HCT116 (cell line): ENCODE measurements around the gene ZNF384. TPM values are rescaled to one million over a fixed set of nuclear protein-coding genes. Genes with fewer than 3 reads are reported as not detected.
A peak's percentile ranks its signal among the peaks of the same experiment; 100 is the strongest.

ENCODE experiments used
- ATAC-seq: fragments of 200-7000 bp; cut with Tn5 transposase; 2 replicates; pipeline ENCODE4 v1.9.1; 2020; ENCODE audit warnings: mild to moderate bottlenecking, moderate library complexity
- BruUV-seq: library from RNA; stranded (reverse); fragments of 400-500 nt; replicated peaks from 2 replicates; lab custom pipeline; 2021; lab: Mats Ljungman, UMichigan
- CTCF ChIA-PET: fragments of 300-600 bp; sonication (Branson Sonifier 250); formaldehyde crosslinking; loops from one replicate; lab custom pipeline; 2021; ENCODE audit warnings: antibody characterized with exemption; lab: Charles Lee
- POLR2A ChIA-PET: fragments of 300-600, 350-600 bp; sonication (Branson Sonifier 250); formaldehyde crosslinking; loops from one replicate; lab custom pipeline; 2021; ENCODE audit warnings: antibody characterized with exemption; lab: Charles Lee
- RAD21 ChIA-PET, 2 experiments: fragments of 300-600 bp; sonication (Branson Sonifier 250); formaldehyde crosslinking; loops; one replicate each; lab custom pipeline; 2023; ENCODE audit warnings: low total read pairs in 2 of 2; ENCODE audit not compliant: uncharacterized antibody in 2 of 2, unreplicated experiment in 2 of 2, low non-redundant PET in 1 of 2; lab: Charles Lee
- DNase-seq: peaks from one replicate; pipeline ENCODE4 v3.0.0-alpha.2; 2010; ENCODE audit warnings: low read depth, low spot score
- H2AFZ ChIP-seq: fragments of 200-600 bp; shearing (Covaris generic), sonication (generic); 2 replicates; pipeline ENCODE4 v1.6.1; 2017; ENCODE audit warnings: low read depth, mixed run types, mixed read lengths, antibody characterized with exemption, low read length; ENCODE audit not compliant: poor library complexity, severe bottlenecking
- H3K27ac ChIP-seq: 2 replicates; pipeline ENCODE4 v1.5.1; 2012; ENCODE audit warnings: low read depth, low read length
- H3K27me3 ChIP-seq: fragments of 200-600 bp; sonication (generic); 2 replicates; pipeline ENCODE4 v1.6.1; 2016; ENCODE audit warnings: mixed run types, low read length, mixed read lengths; ENCODE audit not compliant: insufficient read depth
- H3K36me3 ChIP-seq, 2 experiments: fragments of 200-500 bp in 1 of 2; fragments of 200-600 bp in 1 of 2; sonication (Bioruptor generic) in 1 of 2; sonication (generic) in 1 of 2; 2 replicates each; pipeline versions ENCODE4 v1.5.1 to v1.6.1; 2014 to 2016; ENCODE audit warnings: low read length in 2 of 2, inconsistent platforms in 1 of 2, mixed read lengths in 1 of 2, mixed run types in 1 of 2; ENCODE audit not compliant: insufficient read depth in 2 of 2, control insufficient read depth in 1 of 2
- H3K4me1 ChIP-seq, 2 experiments: fragments of 200-600 bp in 1 of 2; sonication (generic) in 1 of 2; 2 replicates each; pipeline versions ENCODE4 v1.5.1 to v1.6.1; 2012 to 2017; ENCODE audit warnings: low read length in 2 of 2, inconsistent platforms in 1 of 2, mild to moderate bottlenecking in 1 of 2, mixed read lengths in 1 of 2, mixed run types in 1 of 2, moderate library complexity in 1 of 2; ENCODE audit not compliant: insufficient read depth in 2 of 2, control insufficient read depth in 1 of 2
- H3K4me2 ChIP-seq: fragments of 200-600 bp; sonication (generic); 2 replicates; pipeline ENCODE4 v1.6.1; 2017; ENCODE audit warnings: mixed run types, low read length, mixed read lengths
- H3K4me3 ChIP-seq, 2 experiments: fragments of 200-600 bp in 1 of 2; sonication (generic) in 1 of 2; replicated peaks in 1 of 2; 2 replicates each; pipeline ENCODE4 v1.5.1; 2011 to 2016; ENCODE audit warnings: low read length in 2 of 2, control low read depth in 1 of 2, low read depth in 1 of 2, mild to moderate bottlenecking in 1 of 2, mixed read lengths in 1 of 2, mixed run types in 1 of 2
- H3K79me2 ChIP-seq: fragments of 200-600 bp; sonication (generic); 2 replicates; pipeline ENCODE4 v1.6.1; 2017; ENCODE audit warnings: mild to moderate bottlenecking, mixed run types, low read length, moderate library complexity, mixed read lengths; ENCODE audit not compliant: insufficient read depth
- H3K9ac ChIP-seq: fragments of 200-600 bp; sonication (generic); 2 replicates; pipeline ENCODE4 v1.6.1; 2016; ENCODE audit warnings: low read length, mixed read lengths
- H3K9me2 ChIP-seq: fragments of 200-600 bp; sonication (generic), shearing (Covaris generic); 2 replicates; pipeline ENCODE4 v1.6.1; 2017; ENCODE audit warnings: mixed run types, mild to moderate bottlenecking, moderate library complexity; ENCODE audit not compliant: insufficient read depth
- H3K9me3 ChIP-seq, 2 experiments: fragments of 200-500 bp in 1 of 2; fragments of 200-600 bp in 1 of 2; sonication (Bioruptor generic) in 1 of 2; sonication (generic) in 1 of 2; 2 replicates each; pipeline ENCODE4 v1.6.1; 2014 to 2017; ENCODE audit warnings: low read length in 2 of 2, mixed read lengths in 2 of 2, inconsistent platforms in 1 of 2, low read depth in 1 of 2, mild to moderate bottlenecking in 1 of 2, mixed run types in 1 of 2, moderate library complexity in 1 of 2; ENCODE audit not compliant: control insufficient read depth in 1 of 2, insufficient read depth in 1 of 2
- H4K20me1 ChIP-seq: fragments of 200-600 bp; sonication (generic), shearing (Covaris generic); 2 replicates; pipeline ENCODE4 v1.6.1; 2017; ENCODE audit warnings: mixed run types, mild to moderate bottlenecking, moderate library complexity; ENCODE audit not compliant: insufficient read depth
- CBX3 ChIP-seq: IDR thresholded peaks from 2 replicates; pipeline ENCODE4 v1.6.1; 2012; ENCODE audit warnings: low read depth
- EZH2phosphoT487 ChIP-seq: fragments of 200-600 bp; IDR thresholded peaks from 2 replicates; pipeline ENCODE4 v1.6.1; 2018; ENCODE audit warnings: antibody characterized with exemption, borderline replicate concordance
- JUND ChIP-seq: IDR thresholded peaks from 2 replicates; pipeline ENCODE4 v1.6.1; 2012
- POLR2AphosphoS5 ChIP-seq: IDR thresholded peaks from 2 replicates; pipeline ENCODE4 v1.6.1; 2011; ENCODE audit warnings: mild to moderate bottlenecking, low read depth, low read length, moderate library complexity
- RAD21 ChIP-seq: IDR thresholded peaks from 2 replicates; pipeline ENCODE4 v1.6.1; 2012; ENCODE audit warnings: low read depth, mild to moderate bottlenecking
- YY1 ChIP-seq: IDR thresholded peaks from 2 replicates; pipeline ENCODE4 v1.6.1; 2011; ENCODE audit warnings: low read length, low read depth, moderate library complexity, mild to moderate bottlenecking; ENCODE audit not compliant: insufficient replicate concordance; ENCODE audit errors: extremely low read depth
- intact Hi-C: fragments of 100-400 bp; cut with micrococcal nuclease; formaldehyde crosslinking; loops from 2 replicates; pipeline ENCODE4 v1.10.0; 2022
- total RNA-seq: library from RNA; stranded (reverse); gene quantifications from one replicate; pipeline ENCODE4 v1.2.1, GENCODE V29; 2021; ENCODE audit not compliant: unreplicated experiment
- TF ChIP-seq, protein P1 (sequence below): IDR thresholded peaks from 2 replicates; pipeline ENCODE4 v1.6.1; 2012
- TF ChIP-seq, protein P2 (sequence below), 3 experiments: fragments of 200-600 bp in 1 of 3; sonication (generic) in 1 of 3; IDR thresholded peaks in 2 of 3; conservative IDR thresholded peaks in 1 of 3; 2 replicates each; pipeline ENCODE4 v1.5.1; 2012 to 2017; ENCODE audit warnings: low read depth in 2 of 3, low read length in 2 of 3, antibody characterized with exemption in 1 of 3, borderline replicate concordance in 1 of 3, control low read depth in 1 of 3, mild to moderate bottlenecking in 1 of 3, mixed read lengths in 1 of 3, mixed run types in 1 of 3, moderate library complexity in 1 of 3; ENCODE audit not compliant: insufficient read depth in 1 of 3
- TF ChIP-seq, protein P3 (sequence below): IDR thresholded peaks from 2 replicates; pipeline ENCODE4 v1.6.1; 2011; ENCODE audit warnings: mild to moderate bottlenecking, low read length, moderate library complexity; ENCODE audit not compliant: insufficient replicate concordance; ENCODE audit errors: extremely low read depth
- TF ChIP-seq, protein P4 (sequence below): IDR thresholded peaks from 2 replicates; pipeline ENCODE4 v1.6.1; 2012; ENCODE audit warnings: low read depth

The ZNF384 gene
- total RNA-seq, 1 experiment from 2014 or later, result 73.4 TPM

DNA sequence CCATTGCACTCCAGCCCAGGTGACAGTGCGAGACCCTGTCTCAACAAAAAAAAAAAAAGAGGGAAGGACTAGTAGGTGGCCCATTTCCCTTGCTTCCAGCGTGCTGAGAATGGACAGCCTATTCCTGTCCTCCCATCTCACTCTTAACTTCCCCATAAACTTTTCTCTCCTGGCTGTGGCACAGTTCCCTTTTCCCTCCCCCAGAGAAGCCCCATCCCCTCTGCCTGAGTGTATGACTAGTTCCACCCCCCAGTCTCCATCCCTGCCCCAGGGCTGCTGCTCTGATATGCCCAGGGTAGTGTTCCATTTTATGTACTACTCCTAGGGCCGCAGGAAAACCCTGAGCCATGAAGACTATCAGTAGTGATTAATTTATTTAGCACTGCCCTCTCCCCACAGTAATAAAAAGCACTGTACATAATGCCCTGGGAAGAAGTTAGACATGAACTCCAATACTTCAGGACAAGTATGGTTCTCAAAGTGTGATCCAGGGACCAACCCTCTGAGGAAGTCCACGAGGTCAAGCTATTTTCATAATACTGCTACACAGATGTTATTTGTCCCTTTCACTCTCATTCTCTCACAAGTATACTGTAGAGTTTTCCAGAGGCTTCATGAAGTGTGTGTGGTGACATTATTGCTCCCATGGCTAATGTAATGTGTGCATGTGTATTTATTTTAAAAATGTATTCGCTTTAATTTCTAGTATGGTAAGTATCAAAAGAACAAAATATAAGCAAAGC, 70.5 kb downstream of the ZNF384 start:
- CTCF ChIA-PET, result interaction anchor here (1.0 kb wide), 1 partner anchor 66 kb away, joined by 6 read pairs; no protein-coding TSS in a partner anchor
- H3K9me3 ChIP-seq, result no peaks in the 10 kb centered on the region
- BruUV-seq, result TSS peak; percentile 78

More for the DNA sequence above, 70.5 kb downstream of the ZNF384 start:
- POLR2A ChIA-PET, result interaction anchor here (1.0 kb wide), 1 partner anchor 71 kb away, joined by 5 read pairs; the partner anchor contains the start of gene ZNF384
- H3K4me1 ChIP-seq, result peaks cover 10 to 19% of the 10 kb centered on the region in 2 experiments
- no peak for DNase-seq
- H3K4me2 ChIP-seq, result no peak overlapping the region
- no peak overlapping the region for H3K9ac ChIP-seq
- no peak for ATAC-seq
- TF ChIP-seq, protein P1, sequence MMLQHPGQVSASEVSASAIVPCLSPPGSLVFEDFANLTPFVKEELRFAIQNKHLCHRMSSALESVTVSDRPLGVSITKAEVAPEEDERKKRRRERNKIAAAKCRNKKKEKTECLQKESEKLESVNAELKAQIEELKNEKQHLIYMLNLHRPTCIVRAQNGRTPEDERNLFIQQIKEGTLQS, result no peak
- no peak for TF ChIP-seq POLR2AphosphoS5
- no peak for TF ChIP-seq YY1
- TF ChIP-seq EZH2phosphoT487, result no peak
- TF ChIP-seq CBX3, result no peak
- TF ChIP-seq, protein P2, sequence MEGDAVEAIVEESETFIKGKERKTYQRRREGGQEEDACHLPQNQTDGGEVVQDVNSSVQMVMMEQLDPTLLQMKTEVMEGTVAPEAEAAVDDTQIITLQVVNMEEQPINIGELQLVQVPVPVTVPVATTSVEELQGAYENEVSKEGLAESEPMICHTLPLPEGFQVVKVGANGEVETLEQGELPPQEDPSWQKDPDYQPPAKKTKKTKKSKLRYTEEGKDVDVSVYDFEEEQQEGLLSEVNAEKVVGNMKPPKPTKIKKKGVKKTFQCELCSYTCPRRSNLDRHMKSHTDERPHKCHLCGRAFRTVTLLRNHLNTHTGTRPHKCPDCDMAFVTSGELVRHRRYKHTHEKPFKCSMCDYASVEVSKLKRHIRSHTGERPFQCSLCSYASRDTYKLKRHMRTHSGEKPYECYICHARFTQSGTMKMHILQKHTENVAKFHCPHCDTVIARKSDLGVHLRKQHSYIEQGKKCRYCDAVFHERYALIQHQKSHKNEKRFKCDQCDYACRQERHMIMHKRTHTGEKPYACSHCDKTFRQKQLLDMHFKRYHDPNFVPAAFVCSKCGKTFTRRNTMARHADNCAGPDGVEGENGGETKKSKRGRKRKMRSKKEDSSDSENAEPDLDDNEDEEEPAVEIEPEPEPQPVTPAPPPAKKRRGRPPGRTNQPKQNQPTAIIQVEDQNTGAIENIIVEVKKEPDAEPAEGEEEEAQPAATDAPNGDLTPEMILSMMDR (IDR thresholded peaks at IDR 0.05 in 2 of 3, conservative IDR thresholded peaks at IDR 0.05 in 1 of 3; ENCODE audit: borderline replicate concordance in 1 of 3, insufficient read depth in 1 of 3, low read depth in 2 of 3, low read length in 2 of 3), result no peak
- TF ChIP-seq, protein P3, sequence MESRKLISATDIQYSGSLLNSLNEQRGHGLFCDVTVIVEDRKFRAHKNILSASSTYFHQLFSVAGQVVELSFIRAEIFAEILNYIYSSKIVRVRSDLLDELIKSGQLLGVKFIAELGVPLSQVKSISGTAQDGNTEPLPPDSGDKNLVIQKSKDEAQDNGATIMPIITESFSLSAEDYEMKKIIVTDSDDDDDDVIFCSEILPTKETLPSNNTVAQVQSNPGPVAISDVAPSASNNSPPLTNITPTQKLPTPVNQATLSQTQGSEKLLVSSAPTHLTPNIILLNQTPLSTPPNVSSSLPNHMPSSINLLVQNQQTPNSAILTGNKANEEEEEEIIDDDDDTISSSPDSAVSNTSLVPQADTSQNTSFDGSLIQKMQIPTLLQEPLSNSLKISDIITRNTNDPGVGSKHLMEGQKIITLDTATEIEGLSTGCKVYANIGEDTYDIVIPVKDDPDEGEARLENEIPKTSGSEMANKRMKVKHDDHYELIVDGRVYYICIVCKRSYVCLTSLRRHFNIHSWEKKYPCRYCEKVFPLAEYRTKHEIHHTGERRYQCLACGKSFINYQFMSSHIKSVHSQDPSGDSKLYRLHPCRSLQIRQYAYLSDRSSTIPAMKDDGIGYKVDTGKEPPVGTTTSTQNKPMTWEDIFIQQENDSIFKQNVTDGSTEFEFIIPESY, result no peak
- TF ChIP-seq, protein P4, sequence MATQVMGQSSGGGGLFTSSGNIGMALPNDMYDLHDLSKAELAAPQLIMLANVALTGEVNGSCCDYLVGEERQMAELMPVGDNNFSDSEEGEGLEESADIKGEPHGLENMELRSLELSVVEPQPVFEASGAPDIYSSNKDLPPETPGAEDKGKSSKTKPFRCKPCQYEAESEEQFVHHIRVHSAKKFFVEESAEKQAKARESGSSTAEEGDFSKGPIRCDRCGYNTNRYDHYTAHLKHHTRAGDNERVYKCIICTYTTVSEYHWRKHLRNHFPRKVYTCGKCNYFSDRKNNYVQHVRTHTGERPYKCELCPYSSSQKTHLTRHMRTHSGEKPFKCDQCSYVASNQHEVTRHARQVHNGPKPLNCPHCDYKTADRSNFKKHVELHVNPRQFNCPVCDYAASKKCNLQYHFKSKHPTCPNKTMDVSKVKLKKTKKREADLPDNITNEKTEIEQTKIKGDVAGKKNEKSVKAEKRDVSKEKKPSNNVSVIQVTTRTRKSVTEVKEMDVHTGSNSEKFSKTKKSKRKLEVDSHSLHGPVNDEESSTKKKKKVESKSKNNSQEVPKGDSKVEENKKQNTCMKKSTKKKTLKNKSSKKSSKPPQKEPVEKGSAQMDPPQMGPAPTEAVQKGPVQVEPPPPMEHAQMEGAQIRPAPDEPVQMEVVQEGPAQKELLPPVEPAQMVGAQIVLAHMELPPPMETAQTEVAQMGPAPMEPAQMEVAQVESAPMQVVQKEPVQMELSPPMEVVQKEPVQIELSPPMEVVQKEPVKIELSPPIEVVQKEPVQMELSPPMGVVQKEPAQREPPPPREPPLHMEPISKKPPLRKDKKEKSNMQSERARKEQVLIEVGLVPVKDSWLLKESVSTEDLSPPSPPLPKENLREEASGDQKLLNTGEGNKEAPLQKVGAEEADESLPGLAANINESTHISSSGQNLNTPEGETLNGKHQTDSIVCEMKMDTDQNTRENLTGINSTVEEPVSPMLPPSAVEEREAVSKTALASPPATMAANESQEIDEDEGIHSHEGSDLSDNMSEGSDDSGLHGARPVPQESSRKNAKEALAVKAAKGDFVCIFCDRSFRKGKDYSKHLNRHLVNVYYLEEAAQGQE, result no peak
- no peak for TF ChIP-seq JUND
- TF ChIP-seq RAD21, result no peak
- no peak overlapping the region for H2AFZ ChIP-seq
- no peak overlapping the region for H3K4me3 ChIP-seq
- H3K9me2 ChIP-seq, result no peaks in the 10 kb centered on the region
- no peaks in the 10 kb centered on the region for H4K20me1 ChIP-seq
- H3K27ac ChIP-seq, result no peak overlapping the region
- intact Hi-C loops, result no loop called here
- H3K27me3 ChIP-seq, result no peaks in the 10 kb centered on the region
- H3K79me2 ChIP-seq, result no peaks in the 10 kb centered on the region
- RAD21 ChIA-PET, result interaction anchor here (0.6 to 0.8 kb wide), 2 partner anchors 50 to 66 kb away, joined by 3 read pairs; no protein-coding TSS in a partner anchor
- no peaks in the 10 kb centered on the region for H3K36me3 ChIP-seq
